Measurements from ENCODE around the gene CYP11A1. TPM values are rescaled to one million over a fixed set of nuclear protein-coding genes. Genes with fewer than 3 reads are reported as not detected.

Gene CYP11A1
- total RNA-seq, 1 experiment from 2014 or later: 1.7 TPM

- H3K27me3 Mint-ChIP-seq (ENCODE audit: low read depth): no peaks in the 10 kb centered on the region; the same call in 1 of the 2 replicates
These were observed 36.6 kb upstream of the CYP11A1 start for GRCh38 chr15:74403991-74404563.

More at GRCh38 chr15:74403991-74404563, 36.6 kb upstream of the CYP11A1 start:
- Mint-ChIP-seq H3K36me3 (ENCODE audit: insufficient read depth in 1 of 3, low read depth in 3 of 3) (no peaks in the 10 kb centered on the region), H3K9me3 (no peaks in the 10 kb centered on the region), H3K4me3 (no peak overlapping the region), H3K4me1 (peaks cover 19 to 43% of the 10 kb centered on the region in 2 experiments), H3K27ac (no peak overlapping the region)
- H4K20me1 ChIP-seq (ENCODE audit: control insufficient read depth, insufficient read depth, insufficient read length): no peaks in the 10 kb centered on the region
- no peak overlapping the region for H3K4me2 ChIP-seq (ENCODE audit: insufficient read depth, insufficient read length, low read length)
- H3K79me2 ChIP-seq (ENCODE audit: insufficient read depth, low read length): no peaks in the 10 kb centered on the region
- H3K23ac ChIP-seq (ENCODE audit: insufficient read length, low read depth, low read length): no peak overlapping the region
- no peak overlapping the region for H3T11ph ChIP-seq (ENCODE audit: low read length)
- no peak overlapping the region for H3K27ac ChIP-seq (ENCODE audit: insufficient read length, low read depth, low read length)
- H3K9ac ChIP-seq (ENCODE audit: extremely low read depth, insufficient read length, low read length): no peak overlapping the region
- no peak overlapping the region for H4K8ac ChIP-seq (replicated peaks; ENCODE audit: insufficient read length, low read depth, low read length)
- no peak overlapping the region for H4K5ac ChIP-seq (ENCODE audit: insufficient read length, low read depth, low read length)
- no peak overlapping the region for H2BK15ac ChIP-seq (ENCODE audit: low read depth, low read length)
- H3K14ac ChIP-seq (ENCODE audit: insufficient read depth, low read length): no peak overlapping the region
- H3K27me3 ChIP-seq (ENCODE audit: insufficient read depth, low read length): no peaks in the 10 kb centered on the region
- WGBS (ENCODE audit: extremely low coverage, insufficient read length, low lambda C conversion rate): no CpG with 5 or more reads among the region's 16 CpGs
- no peak overlapping the region for H3K56ac ChIP-seq (ENCODE audit: insufficient read length, low read depth, low read length)
- no peaks in the 10 kb centered on the region for H3K23me2 ChIP-seq (ENCODE audit: insufficient read length, low read depth, low read length, poor library complexity, severe bottlenecking)
- no peak for TF ChIP-seq CTCF (conservative IDR thresholded peaks at IDR 0.05)
- no peak overlapping the region for H3K4ac ChIP-seq (ENCODE audit: low read depth, low read length)
- H2BK120ac ChIP-seq (ENCODE audit: low read depth, low read length, poor library complexity, severe bottlenecking): no peak overlapping the region
- H2BK12ac ChIP-seq (ENCODE audit: insufficient read length, low read depth, low read length): no peak overlapping the region
- H3K4me1 ChIP-seq (ENCODE audit: insufficient read depth, low read length): peaks cover 5% of the 10 kb centered on the region; the same call in 1 of the 2 replicates
- H4K91ac ChIP-seq (ENCODE audit: insufficient read length, low read depth, low read length): no peak overlapping the region
- H2AFZ ChIP-seq (ENCODE audit: low read length): no peak overlapping the region
- no peaks in the 10 kb centered on the region for H3K79me1 ChIP-seq (ENCODE audit: insufficient read depth, low read depth, low read length, poor library complexity, severe bottlenecking)
- no peak overlapping the region for H2AK5ac ChIP-seq (ENCODE audit: insufficient read length, low read length)
- no peak for DNase-seq
- no peak overlapping the region for H2BK20ac ChIP-seq (ENCODE audit: low read depth, low read length, poor library complexity, severe bottlenecking)
- no peak overlapping the region for H2BK5ac ChIP-seq (ENCODE audit: insufficient read length, low read length)
- no peak overlapping the region for H3K18ac ChIP-seq (ENCODE audit: insufficient read length, low read depth, low read length)
- H3K9me3 ChIP-seq (ENCODE audit: control insufficient read depth, low read depth, low read length): no peaks in the 10 kb centered on the region
